SU-DHL-6 (cell line): ENCODE results near the gene ANTXR1.

Source experiments
- H2AFZ ChIP-seq: fragments of 200-600 bp; sonication (generic); 2 replicates; pipeline ENCODE4 v1.6.1; 2014; ENCODE audit warnings: low read depth, mild to moderate bottlenecking, moderate library complexity, mixed read lengths, antibody characterized with exemption, low read length; ENCODE audit not compliant: severe bottlenecking
- H3F3A ChIP-seq: fragments of 200-600 bp; shearing (Covaris generic); 2 replicates; pipeline ENCODE4 v1.6.0; 2016; ENCODE audit warnings: antibody characterized with exemption, mild to moderate bottlenecking; ENCODE audit not compliant: insufficient read depth
- H3K27ac ChIP-seq: fragments of 200-600 bp; sonication (generic); 2 replicates; pipeline ENCODE4 v1.5.1; 2016; ENCODE audit warnings: low read depth, mild to moderate bottlenecking, low read length, moderate library complexity, mixed read lengths
- H3K27me3 ChIP-seq: fragments of 200-600 bp; sonication (generic), shearing (Covaris generic); 2 replicates; pipeline ENCODE4 v1.6.0; 2014; ENCODE audit warnings: mild to moderate bottlenecking, low read length
- H3K36me3 ChIP-seq: fragments of 200-600 bp; sonication (generic); 2 replicates; pipeline ENCODE4 v1.6.1; 2014; ENCODE audit warnings: mild to moderate bottlenecking, low read length, mixed read lengths
- H3K4me2 ChIP-seq: fragments of 300-600, 200-600 bp; shearing (Covaris generic), sonication (generic); 2 replicates; pipeline ENCODE4 v1.6.0; 2014; ENCODE audit warnings: low read length, low read depth, mild to moderate bottlenecking; ENCODE audit not compliant: poor library complexity, severe bottlenecking
- H3K4me3 ChIP-seq: fragments of 200-600 bp; sonication (generic); 2 replicates; pipeline ENCODE4 v1.5.1; 2014; ENCODE audit warnings: antibody characterized with exemption, low read length, mild to moderate bottlenecking, mixed read lengths; ENCODE audit not compliant: insufficient read depth, poor library complexity, severe bottlenecking
- H3K79me2 ChIP-seq: fragments of 200-600 bp; sonication (generic); 2 replicates; pipeline ENCODE4 v1.6.1; 2014; ENCODE audit warnings: mild to moderate bottlenecking, low read length, moderate library complexity; ENCODE audit not compliant: insufficient read depth
- H3K9ac ChIP-seq: fragments of 200-600 bp; sonication (generic); 2 replicates; pipeline ENCODE4 v1.7.0; 2014; ENCODE audit warnings: mild to moderate bottlenecking, low read length
- H3K9me2 ChIP-seq: fragments of 200-600 bp; sonication (generic); replicated peaks from 2 replicates; pipeline ENCODE4 v1.6.1; 2014; ENCODE audit warnings: low read length; ENCODE audit not compliant: insufficient read depth
- H3K9me3 ChIP-seq: fragments of 200-600 bp; sonication (generic); 2 replicates; pipeline ENCODE4 v1.6.1; 2014; ENCODE audit warnings: low read length, mixed read lengths; ENCODE audit not compliant: insufficient read depth
- H4K20me1 ChIP-seq: fragments of 200-600 bp; sonication (generic); 2 replicates; pipeline ENCODE4 v1.6.1; 2014; ENCODE audit warnings: low read depth, mild to moderate bottlenecking, antibody characterized with exemption, low read length, moderate library complexity, mixed read lengths
- CTCF ChIP-seq: fragments of 200-600 bp; sonication (generic); IDR thresholded peaks from one replicate; pipeline ENCODE4 v1.5.1; 2017; ENCODE audit warnings: antibody characterized with exemption, mild to moderate bottlenecking, low read length, moderate library complexity; ENCODE audit not compliant: insufficient read depth, poor library complexity, severe bottlenecking
- EZH2phosphoT487 ChIP-seq: fragments of 200-600 bp; sonication (generic), shearing (Covaris generic); conservative IDR thresholded peaks from 2 replicates; pipeline ENCODE4 v1.6.1; 2018; ENCODE audit warnings: mild to moderate bottlenecking, antibody characterized with exemption, low read length, moderate library complexity, mixed read lengths

Gene ANTXR1

GRCh38 chr2:69081001-69081580 is 68.1 kb downstream of the ANTXR1 start:
- Histone ChIP-seq H2AFZ (no peak overlapping the region), H3K9me2 (no peaks in the 10 kb centered on the region), H3F3A (no peaks in the 10 kb centered on the region), H3K4me2 (no peak overlapping the region), H4K20me1 (no peaks in the 10 kb centered on the region), H3K9me3 (no peaks in the 10 kb centered on the region), H3K79me2 (no peaks in the 10 kb centered on the region), H3K4me3 (no peak overlapping the region), H3K27me3 (no peaks in the 10 kb centered on the region), H3K36me3 (no peaks in the 10 kb centered on the region), H3K9ac (no peak overlapping the region), H3K27ac (no peak overlapping the region)
- no peak for TF ChIP-seq CTCF
- TF ChIP-seq EZH2phosphoT487 = no peak

GRCh38 chr2:69081757-69082156 is 68.8 kb downstream of the ANTXR1 start:
- Histone ChIP-seq H3K9me3 (no peaks in the 10 kb centered on the region), H3K9ac (no peak overlapping the region), H3K4me2 (no peak overlapping the region), H3K36me3 (no peaks in the 10 kb centered on the region), H3K27me3 (no peaks in the 10 kb centered on the region), H4K20me1 (no peaks in the 10 kb centered on the region), H3K9me2 (no peaks in the 10 kb centered on the region), H3F3A (no peaks in the 10 kb centered on the region), H3K4me3 (no peak overlapping the region), H3K27ac (no peak overlapping the region), H3K79me2 (no peaks in the 10 kb centered on the region), H2AFZ (no peak overlapping the region)
- no peak for TF ChIP-seq EZH2phosphoT487
- no peak for TF ChIP-seq CTCF

DNA sequence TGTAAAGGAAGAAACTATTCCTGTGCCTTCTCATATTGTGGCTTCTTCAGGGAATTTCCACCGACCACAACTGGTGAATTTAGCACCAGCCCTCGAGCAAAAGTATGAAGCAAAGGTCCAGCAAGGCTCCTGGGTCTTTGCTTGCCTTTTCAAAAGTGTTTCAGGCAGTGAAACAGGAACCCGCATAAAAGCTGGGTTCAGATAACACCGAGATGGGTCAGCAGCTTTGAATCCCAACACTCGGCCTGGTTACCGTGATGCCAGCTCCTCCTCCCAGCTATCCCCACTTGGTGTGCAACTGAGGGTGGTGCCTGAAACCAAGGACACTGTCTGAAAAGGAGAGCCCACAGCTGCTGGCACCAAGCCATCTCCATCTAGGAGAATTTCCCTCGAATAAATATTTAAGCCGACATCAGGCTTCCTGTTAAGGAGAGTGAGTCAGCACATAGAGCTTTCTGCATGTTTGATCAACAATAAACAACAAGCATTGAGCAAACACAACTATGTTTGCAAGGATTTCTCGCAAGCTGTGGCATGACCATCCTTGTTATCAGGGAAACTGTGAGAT is 69.5 kb downstream of the ANTXR1 start:
- TF ChIP-seq EZH2phosphoT487 (no peak), CTCF (no peak)
- H3K9me3 ChIP-seq = no peaks in the 10 kb centered on the region
- no peaks in the 10 kb centered on the region for H3K79me2 ChIP-seq
- no peak overlapping the region for H2AFZ ChIP-seq
- H3K9me2 ChIP-seq = no peaks in the 10 kb centered on the region
- H3K4me2 ChIP-seq = no peak overlapping the region
- H3K9ac ChIP-seq = no peak overlapping the region
- H3F3A ChIP-seq = no peaks in the 10 kb centered on the region
- H4K20me1 ChIP-seq = no peaks in the 10 kb centered on the region
- H3K4me3 ChIP-seq = no peak overlapping the region
- no peaks in the 10 kb centered on the region for H3K27me3 ChIP-seq
- H3K36me3 ChIP-seq = no peaks in the 10 kb centered on the region
- H3K27ac ChIP-seq = no peak overlapping the region
